ENCODE measurements around the gene ELF3.
"Not testable (repeated sequence)": the region's sequence is repeated elsewhere in the genome, so short reads cannot be mapped to it uniquely, and the experiment has no call there.

The ELF3 gene

DNA sequence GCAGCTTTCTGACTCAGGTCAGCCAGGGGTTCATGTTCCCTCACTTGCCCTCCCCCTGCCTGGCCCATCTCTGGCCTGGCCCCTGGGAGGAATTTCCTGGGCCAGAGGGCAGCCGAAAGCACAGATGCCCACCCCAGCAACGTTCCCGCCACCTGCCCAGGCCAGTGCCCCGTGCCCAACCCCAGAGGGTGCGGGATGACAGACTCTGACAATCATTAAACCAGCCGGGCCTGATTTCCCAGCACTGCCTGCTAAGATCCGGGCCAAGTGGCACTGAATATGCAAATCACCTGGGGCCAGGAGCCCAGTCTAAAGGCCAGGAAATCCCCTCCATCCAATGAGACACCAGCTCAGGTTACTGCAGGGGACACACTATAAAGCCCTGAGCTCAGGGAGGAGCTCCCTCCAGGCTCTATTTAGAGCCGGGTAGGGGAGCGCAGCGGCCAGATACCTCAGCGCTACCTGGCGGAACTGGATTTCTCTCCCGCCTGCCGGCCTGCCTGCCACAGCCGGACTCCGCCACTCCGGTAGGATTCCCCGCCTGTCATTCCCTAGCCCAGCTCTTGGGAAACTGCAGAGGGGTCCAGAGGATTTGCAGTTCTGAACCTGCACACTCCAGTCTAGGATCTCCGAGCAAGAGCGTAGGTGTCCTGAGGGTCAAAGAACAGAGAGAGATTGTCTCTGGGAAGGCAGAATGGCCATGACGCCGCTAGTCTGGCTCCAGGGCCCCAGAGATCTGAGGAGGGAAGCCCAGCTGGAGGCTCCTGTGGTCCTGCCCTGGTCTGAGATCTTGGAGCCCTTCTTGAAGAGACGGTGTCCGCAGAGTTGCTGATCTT lies at the start of gene ELF3:
TSS of gene ELF3 (plus strand) at position 408 of the 836 bp plus-strand sequence. CDS start 550 bp downstream, outside the sequence.
- no peak for DNase-seq (ENCODE audit: low read depth in 2 of 2)

- not testable (repeated sequence) for DNase-seq (ENCODE audit: low read depth in 2 of 2)
These were observed 48.0 kb upstream of the ELF3 start for GRCh38 chr1:201962382-201962781.

DNA sequence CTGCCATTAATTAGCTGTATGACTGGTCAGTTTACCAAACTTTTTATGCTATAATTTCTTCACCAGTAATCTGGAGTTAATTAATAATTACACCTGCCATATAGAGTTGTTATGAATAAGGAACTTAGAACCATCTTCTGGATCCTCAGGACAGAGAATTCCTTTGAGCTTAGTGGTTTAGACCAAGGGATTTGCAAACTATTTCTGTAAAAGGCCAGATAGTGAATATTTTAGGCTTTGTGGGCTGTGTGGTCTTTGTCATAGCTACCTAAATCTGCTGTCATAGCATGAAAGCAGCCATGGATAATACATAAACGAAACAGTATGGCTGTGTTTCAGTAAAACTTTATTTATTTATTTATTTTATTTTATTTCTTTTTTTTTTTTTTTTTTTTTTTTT lies 46.1 kb upstream of the ELF3 start:
- no peak for DNase-seq (ENCODE audit: low read depth in 2 of 2)

- no peak for DNase-seq (ENCODE audit: low read depth in 2 of 2)
These were observed 44.2 kb upstream of the ELF3 start for GRCh38 chr1:201966171-201966570.

DNA sequence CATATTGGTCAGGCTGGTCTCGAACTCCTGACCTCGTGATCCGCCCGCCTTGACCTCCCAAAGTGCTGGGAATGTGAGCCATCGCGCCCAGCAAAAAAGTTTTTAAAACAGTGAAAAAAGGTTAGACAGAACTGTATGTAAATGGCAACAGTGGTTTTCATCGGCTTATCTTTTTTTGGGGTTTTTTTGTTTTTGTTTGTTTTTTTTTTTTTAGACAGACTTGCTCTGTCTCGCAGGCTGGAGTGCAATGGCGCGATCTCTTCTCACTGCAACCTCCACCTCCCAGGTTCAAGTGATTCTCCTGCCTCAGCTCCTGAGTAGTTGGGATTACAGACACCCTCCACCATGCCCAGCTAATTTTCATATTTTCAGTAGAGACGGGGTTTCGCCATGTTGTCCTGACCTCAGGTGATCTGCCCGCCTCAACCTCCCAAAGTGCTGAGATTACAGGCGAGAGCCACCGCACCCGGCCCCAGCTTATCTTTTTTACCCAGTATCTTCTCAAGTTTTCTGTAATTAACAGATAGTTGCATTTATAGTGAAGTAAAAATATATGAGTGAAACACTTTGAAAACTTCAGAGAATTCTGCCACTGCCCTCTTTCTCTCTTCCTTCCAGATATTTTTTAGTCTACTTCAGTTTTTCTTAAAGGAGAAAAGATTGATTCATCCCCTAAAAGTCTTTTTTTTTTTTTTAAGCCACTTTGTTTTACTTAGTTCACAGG lies 42.0 kb upstream of the ELF3 start:
- no peak for DNase-seq (ENCODE audit: low read depth in 2 of 2)

GRCh38 chr1:201970334-201971159 lies 39.8 kb upstream of the ELF3 start:
- no peak for DNase-seq (ENCODE audit: low read depth in 2 of 2)

DNA sequence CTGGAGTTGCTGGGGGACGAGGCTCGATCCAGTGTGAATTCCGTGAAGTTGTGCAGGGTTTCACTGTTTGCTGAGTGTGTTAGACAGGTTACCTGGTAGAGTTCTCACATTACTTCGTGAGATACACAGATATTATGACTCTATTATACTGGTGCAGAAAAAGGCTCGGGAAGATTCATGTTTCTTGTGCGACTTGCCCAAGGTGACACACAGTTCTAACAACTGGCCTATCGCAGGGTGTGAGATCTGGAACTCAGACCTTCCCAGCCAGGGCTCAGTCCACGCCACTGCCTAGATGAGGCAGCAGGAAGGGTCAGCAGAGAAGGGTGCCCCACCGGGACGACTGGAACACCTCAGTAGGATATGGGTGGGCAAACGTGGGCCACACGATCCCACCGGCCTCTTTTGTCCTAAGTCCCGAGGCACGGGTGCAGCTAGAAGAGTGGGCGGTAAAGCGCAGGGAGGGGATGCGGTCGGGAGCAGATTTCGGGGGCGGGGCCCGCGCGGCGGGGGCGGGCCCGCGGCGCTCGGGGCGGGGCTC lies 28.2 kb upstream of the ELF3 start:
- DNase-seq (ENCODE audit: low read depth in 2 of 2) = peak; percentile 44 to 57

DNA sequence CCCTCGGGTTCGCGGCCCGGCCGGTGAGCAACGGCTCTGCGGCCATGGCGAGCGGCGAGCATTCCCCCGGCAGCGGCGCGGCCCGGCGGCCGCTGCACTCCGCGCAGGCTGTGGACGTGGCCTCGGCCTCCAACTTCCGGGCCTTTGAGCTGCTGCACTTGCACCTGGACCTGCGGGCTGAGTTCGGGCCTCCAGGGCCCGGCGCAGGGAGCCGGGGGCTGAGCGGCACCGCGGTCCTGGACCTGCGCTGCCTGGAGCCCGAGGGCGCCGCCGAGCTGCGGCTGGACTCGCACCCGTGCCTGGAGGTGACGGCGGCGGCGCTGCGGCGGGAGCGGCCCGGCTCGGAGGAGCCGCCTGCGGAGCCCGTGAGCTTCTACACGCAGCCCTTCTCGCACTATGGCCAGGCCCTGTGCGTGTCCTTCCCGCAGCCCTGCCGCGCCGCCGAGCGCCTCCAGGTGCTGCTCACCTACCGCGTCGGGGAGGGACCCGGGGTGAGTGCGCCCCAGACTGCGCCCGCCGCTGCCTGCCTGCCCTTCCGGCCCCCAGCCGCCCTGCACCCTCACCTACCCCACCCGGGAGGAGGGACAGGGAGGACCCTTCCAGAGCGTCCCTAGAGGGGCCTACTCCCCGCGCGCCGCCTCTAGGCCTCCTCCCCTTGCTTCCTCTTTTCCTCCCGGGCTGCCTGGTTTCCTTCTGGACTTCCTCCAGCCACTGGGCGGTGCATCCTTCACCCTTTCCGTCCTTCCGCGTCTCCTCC lies 27.6 kb upstream of the ELF3 start, which contains the start of gene RNPEP:
TSS of gene RNPEP (plus strand) at position 26 of the 757 bp plus-strand sequence. CDS start at position 45, 19 bp downstream.
- DNase-seq (ENCODE audit: low read depth in 2 of 2) = peak; percentile 10 to 21

DNA sequence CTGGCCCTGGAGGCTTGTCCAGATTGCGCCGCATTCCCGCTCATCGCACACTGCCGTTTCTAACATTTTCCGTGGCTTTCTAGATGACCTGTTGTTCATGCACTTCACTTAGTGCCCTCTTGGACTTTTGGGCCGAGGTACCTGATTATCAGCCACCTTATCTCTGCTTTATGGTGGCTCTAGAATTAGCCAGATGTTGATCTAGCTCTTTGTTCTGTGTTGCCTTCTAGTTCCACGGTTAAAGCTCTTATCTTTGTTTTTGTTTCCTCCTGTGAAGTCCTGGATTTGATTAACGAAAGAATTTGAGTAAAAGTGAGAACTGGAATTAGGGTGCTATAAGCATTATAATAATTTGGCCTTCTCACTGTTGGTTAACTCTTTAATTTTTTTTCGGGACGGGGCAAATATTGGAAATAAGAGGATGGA lies 27.0 kb upstream of the ELF3 start:
- DNase-seq (ENCODE audit: low read depth in 2 of 2) = no peak

GRCh38 chr1:201984446-201984845 lies 25.9 kb upstream of the ELF3 start:
- no peak for DNase-seq (ENCODE audit: low read depth in 2 of 2)

- DNase-seq (ENCODE audit: low read depth in 2 of 2) = no peak
These were observed 25.0 kb upstream of the ELF3 start for GRCh38 chr1:201985355-201985754.

DNA sequence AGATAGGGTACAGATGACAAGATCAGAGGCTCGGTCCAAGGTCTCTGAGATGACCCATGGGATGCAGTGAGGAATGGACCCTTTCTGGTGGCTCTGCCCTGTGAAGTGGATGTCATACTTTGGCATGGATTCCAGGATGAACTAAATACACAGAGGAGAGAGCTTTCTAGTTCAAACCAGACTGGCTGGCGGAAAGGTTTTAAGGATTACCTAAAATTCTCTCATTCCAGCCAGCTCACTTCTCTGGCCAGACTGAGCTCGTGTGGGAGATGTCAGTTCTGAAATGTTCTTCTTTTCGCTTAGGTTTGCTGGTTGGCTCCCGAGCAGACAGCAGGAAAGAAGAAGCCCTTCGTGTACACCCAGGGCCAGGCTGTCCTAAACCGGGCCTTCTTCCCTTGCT lies 21.8 kb upstream of the ELF3 start:
- DNase-seq (ENCODE audit: low read depth in 2 of 2) = no peak

DNA sequence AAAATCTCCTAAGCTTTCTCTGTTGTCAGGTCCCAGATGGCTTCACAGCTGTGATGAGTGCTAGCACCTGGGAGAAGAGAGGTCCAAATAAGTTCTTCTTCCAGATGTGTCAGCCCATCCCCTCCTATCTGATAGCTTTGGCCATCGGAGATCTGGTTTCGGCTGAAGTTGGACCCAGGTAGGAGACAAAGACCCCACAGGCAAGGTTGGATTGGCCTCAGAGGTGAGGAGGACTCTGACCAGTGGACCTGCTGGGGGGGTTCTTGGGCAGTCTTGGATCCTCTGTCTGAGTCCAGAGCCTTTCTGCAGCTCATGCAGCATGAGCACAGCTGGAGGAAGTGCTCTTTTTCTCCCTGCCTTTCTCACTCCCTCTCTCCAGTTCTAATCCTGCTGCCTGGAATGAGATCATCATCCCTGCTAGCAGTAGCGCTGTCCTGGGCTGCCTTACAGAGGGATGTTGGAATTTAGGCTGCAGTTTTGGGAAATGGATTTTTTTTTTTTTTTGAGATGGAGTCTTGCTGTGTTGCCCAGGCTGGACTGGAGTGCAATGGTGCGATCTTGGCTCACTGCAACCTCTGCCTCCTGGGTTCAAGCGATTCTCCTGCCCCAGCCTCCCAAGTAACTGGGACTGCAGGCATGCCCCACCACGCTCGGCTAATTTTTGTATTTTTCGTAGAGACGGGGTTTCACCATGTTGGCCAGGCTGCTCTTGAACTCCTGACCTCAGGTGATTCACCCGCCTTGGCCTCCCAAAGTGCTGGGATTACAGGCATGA lies 20.8 kb upstream of the ELF3 start:
- DNase-seq (ENCODE audit: low read depth in 2 of 2) = no peak

- no peak for DNase-seq (ENCODE audit: low read depth in 2 of 2)
These were observed 20.0 kb upstream of the ELF3 start for GRCh38 chr1:201990427-201990826.

- no peak for DNase-seq (ENCODE audit: low read depth in 2 of 2)
These were observed 10.7 kb upstream of the ELF3 start for GRCh38 chr1:201999625-202000238.

DNA sequence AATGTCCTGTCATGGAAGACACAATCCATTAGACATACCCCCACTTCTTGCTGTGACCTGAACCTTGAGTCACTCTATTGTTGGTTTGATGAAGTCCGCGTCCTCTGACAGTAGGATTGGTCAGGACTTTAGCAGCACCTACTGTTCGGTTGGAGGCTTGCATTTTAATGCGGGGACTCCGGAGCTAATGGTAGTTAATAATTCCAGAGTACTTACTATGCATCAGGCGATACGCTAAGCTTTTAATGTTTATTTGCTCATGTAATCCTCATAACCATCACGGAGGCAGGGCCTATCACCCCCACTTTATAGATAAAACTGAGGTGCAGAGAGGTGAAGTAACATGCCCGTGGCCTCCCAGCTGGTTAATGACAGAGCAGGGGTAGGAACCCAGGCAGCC lies 7.9 kb upstream of the ELF3 start:
- DNase-seq (ENCODE audit: low read depth in 2 of 2) = no peak

- no peak for DNase-seq (ENCODE audit: low read depth in 2 of 2)
These were observed 5.7 kb upstream of the ELF3 start for GRCh38 chr1:202004711-202005110.

GRCh38 chr1:202005958-202006357 lies 4.4 kb upstream of the ELF3 start:
- DNase-seq (ENCODE audit: low read depth in 2 of 2) = no peak

DNA sequence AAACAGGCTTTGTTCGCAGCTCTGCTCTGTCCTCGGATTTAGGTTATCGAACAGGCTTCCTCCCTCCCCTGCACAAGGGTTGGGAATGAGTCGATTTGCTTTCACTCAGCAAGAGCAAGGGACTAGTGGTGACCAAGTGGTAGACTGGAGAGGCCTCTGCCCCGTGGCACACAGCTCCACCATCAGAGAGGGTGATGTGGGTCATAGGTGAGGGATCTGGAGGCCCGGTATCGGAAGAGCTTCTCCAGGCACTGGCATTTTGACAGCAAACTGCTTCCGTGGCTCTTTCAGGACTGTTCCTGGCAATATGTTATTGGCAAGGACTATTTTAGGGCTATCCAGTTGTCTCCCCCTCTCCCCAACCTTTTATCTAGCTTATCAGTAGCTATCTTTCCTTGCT lies 3.1 kb upstream of the ELF3 start:
- DNase-seq (ENCODE audit: low read depth in 2 of 2) = no peak
